Endodermal cell (in vitro differentiated cells): ENCODE measurements around the gene CYP4F12. TPM values are rescaled to one million over a fixed set of nuclear protein-coding genes. Genes with fewer than 3 reads are reported as not detected.

Source experiments
- DNase-seq: peaks from one replicate; pipeline ENCODE4 v3.0.0-alpha.2; 2017
- H3K27ac ChIP-seq: 2 replicates; pipeline ENCODE4 v1.5.1; 2013; ENCODE audit warnings: mild to moderate bottlenecking, low read depth, low read length, moderate library complexity
- H3K27me3 ChIP-seq: 2 replicates; pipeline ENCODE4 v1.6.1; 2013; ENCODE audit warnings: mild to moderate bottlenecking, low read length, moderate library complexity; ENCODE audit not compliant: insufficient read depth, control insufficient read depth, poor library complexity, severe bottlenecking
- H3K36me3 ChIP-seq: 2 replicates; pipeline ENCODE4 v1.7.0; 2013; ENCODE audit warnings: mild to moderate bottlenecking, low read length, moderate library complexity; ENCODE audit not compliant: control insufficient read depth, insufficient read depth
- H3K4me1 ChIP-seq: one replicate; pipeline ENCODE4 v1.7.0; 2013; ENCODE audit warnings: low read length; ENCODE audit not compliant: control insufficient read depth, insufficient read depth
- H3K4me3 ChIP-seq: 2 replicates; pipeline ENCODE4 v1.5.1; 2013; ENCODE audit warnings: mild to moderate bottlenecking, low read length, moderate library complexity
- H3K9ac ChIP-seq: 2 replicates; pipeline ENCODE4 v1.6.1; 2013; ENCODE audit warnings: mild to moderate bottlenecking, low read length, moderate library complexity; ENCODE audit not compliant: poor library complexity, severe bottlenecking; ENCODE audit errors: extremely low read depth
- H3K9me3 ChIP-seq: 2 replicates; pipeline ENCODE4 v1.6.1; 2013; ENCODE audit warnings: mild to moderate bottlenecking, low read length, moderate library complexity; ENCODE audit not compliant: control insufficient read depth
- H3K27ac Mint-ChIP-seq: 2 replicates; pipeline ENCODE4 v1.8.0; 2020; ENCODE audit warnings: mixed read lengths
- H3K27me3 Mint-ChIP-seq: 2 replicates; pipeline ENCODE4 v1.8.0; 2021; ENCODE audit warnings: mild to moderate bottlenecking, mixed read lengths; ENCODE audit not compliant: insufficient read depth
- H3K36me3 Mint-ChIP-seq: 2 replicates; pipeline ENCODE4 v1.8.0; 2020; ENCODE audit warnings: low read depth, mixed read lengths
- H3K4me1 Mint-ChIP-seq: 2 replicates; pipeline ENCODE4 v1.8.0; 2020; ENCODE audit warnings: mixed read lengths
- H3K4me3 Mint-ChIP-seq: 2 replicates; pipeline ENCODE4 v1.8.0; 2020; ENCODE audit warnings: mild to moderate bottlenecking, moderate library complexity, mixed read lengths
- H3K9me3 Mint-ChIP-seq: 2 replicates; pipeline ENCODE4 v1.8.0; 2020; ENCODE audit warnings: mild to moderate bottlenecking, mixed read lengths
- CTCF ChIP-seq: fragments of 200-600 bp; sonication (generic); conservative IDR thresholded peaks from 2 replicates; pipeline ENCODE4 v1.5.0; 2021; ENCODE audit warnings: antibody characterized with exemption, mild to moderate bottlenecking
- WGBS, 2 experiments: methylation state at CpG; one replicate each; pipeline versions ENCODE4 v1.1.5 to v1.1.7; 2013; ENCODE audit warnings: missing lambda C conversion rate in 2 of 2, mixed read lengths in 1 of 2; ENCODE audit not compliant: insufficient coverage in 1 of 2, insufficient read length in 1 of 2; 5-methylcytosine and 5-hydroxymethylcytosine counted together
- total RNA-seq, 2 donors: library from RNA; stranded (reverse); fragmentation: NEBNext Ultra II Directional in 1 of 2; extraction: Animal tissue kit (Norgen Biotek cat#: 25700) in 1 of 2; gene quantifications; 2 replicates in 1 of 2; 3 replicates in 1 of 2; pipeline ENCODE4 v1.2.1, GENCODE V29; 2021

CYP4F12 gene
- total RNA-seq, 2 donors from 2014 or later = not detected

DNA sequence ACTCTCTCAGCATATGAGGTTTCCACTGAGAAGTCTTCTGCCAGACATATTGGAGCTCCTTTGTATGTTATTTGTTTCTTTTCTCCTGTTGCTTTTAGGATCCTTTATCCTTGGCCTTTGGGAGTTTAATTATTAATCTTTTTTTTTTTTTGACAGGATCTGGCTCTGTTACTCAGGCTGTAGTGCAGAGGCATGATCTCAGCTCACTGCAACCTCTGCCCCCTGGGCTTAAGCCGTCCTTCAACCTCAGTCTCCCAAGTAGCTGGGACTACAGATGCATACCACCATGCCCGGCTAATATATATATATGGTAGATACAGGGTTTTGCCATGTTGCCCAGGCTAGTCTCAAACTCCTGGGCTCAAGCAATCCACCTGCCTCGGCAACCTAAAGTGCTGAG is 38.8 kb upstream of the CYP4F12 start:
- Mint-ChIP-seq H3K27ac (no peak overlapping the region), H3K27me3 (no peaks in the 10 kb centered on the region), H3K4me1 (no peaks in the 10 kb centered on the region), H3K4me3 (no peak overlapping the region), H3K36me3 (no peaks in the 10 kb centered on the region), H3K9me3 (peaks cover 83% of the 10 kb centered on the region)
- Histone ChIP-seq H3K9ac (no peak overlapping the region), H3K27ac (no peak overlapping the region), H3K9me3 (peaks cover 68% of the 10 kb centered on the region), H3K36me3 (no peaks in the 10 kb centered on the region), H3K27me3 (no peaks in the 10 kb centered on the region), H3K4me3 (no peak overlapping the region), H3K4me1 (no peaks in the 10 kb centered on the region)
- TF ChIP-seq CTCF = no peak
- 39 to 64% methylated on average over 2 to 3 of the region's 3 CpGs for WGBS, 2 experiments
- no peak for DNase-seq

- DNase-seq = no peak
- H3K27ac ChIP-seq = no peak overlapping the region
- Mint-ChIP-seq H3K36me3 (no peaks in the 10 kb centered on the region), H3K27ac (no peak overlapping the region), H3K4me1 (no peaks in the 10 kb centered on the region), H3K4me3 (no peak overlapping the region), H3K9me3 (peaks cover 86% of the 10 kb centered on the region), H3K27me3 (no peaks in the 10 kb centered on the region)
- 69% methylated on average over 2 of the region's 2 CpGs; no CpG with 5 or more reads in 1 of the 2 experiments for WGBS, 2 experiments
- H3K27me3 ChIP-seq = no peaks in the 10 kb centered on the region
- no peak overlapping the region for H3K9ac ChIP-seq
- no peaks in the 10 kb centered on the region for H3K36me3 ChIP-seq
- peaks cover 68% of the 10 kb centered on the region for H3K9me3 ChIP-seq
- H3K4me1 ChIP-seq = no peaks in the 10 kb centered on the region
- H3K4me3 ChIP-seq = no peak overlapping the region
- no peak for TF ChIP-seq CTCF
Observed at GRCh38 chr19:15635016-15635805, 37.7 kb upstream of the CYP4F12 start.

GRCh38 chr19:15636026-15636425 is 36.9 kb upstream of the CYP4F12 start:
- Histone ChIP-seq H3K4me3 (no peak overlapping the region), H3K27ac (no peak overlapping the region), H3K9ac (no peak overlapping the region), H3K9me3 (peaks cover 62% of the 10 kb centered on the region), H3K36me3 (no peaks in the 10 kb centered on the region), H3K27me3 (no peaks in the 10 kb centered on the region), H3K4me1 (no peaks in the 10 kb centered on the region)
- no peaks in the 10 kb centered on the region for H3K4me1 Mint-ChIP-seq
- DNase-seq = no peak
- no peak overlapping the region for H3K4me3 Mint-ChIP-seq
- 70 to 78% methylated on average over 1 to 2 of the region's 2 CpGs for WGBS, 2 experiments
- no peaks in the 10 kb centered on the region for H3K27me3 Mint-ChIP-seq
- H3K9me3 Mint-ChIP-seq = peaks cover 86% of the 10 kb centered on the region
- no peak for TF ChIP-seq CTCF
- H3K27ac Mint-ChIP-seq = no peak overlapping the region
- no peaks in the 10 kb centered on the region for H3K36me3 Mint-ChIP-seq
